AG09319 (cell line): ENCODE measurements around the gene BLID.

Source experiments
- DNase-seq: peaks from one replicate; pipeline ENCODE4 v3.0.0-alpha.2; 2010; ENCODE audit warnings: low read depth; ENCODE audit errors: extremely low read depth
- TF ChIP-seq, protein P1 (sequence below): IDR thresholded peaks from 2 replicates; pipeline ENCODE4 v1.5.1; 2011; ENCODE audit warnings: low read depth, mild to moderate bottlenecking, inconsistent platforms, low read length, moderate library complexity

Gene BLID

DNA sequence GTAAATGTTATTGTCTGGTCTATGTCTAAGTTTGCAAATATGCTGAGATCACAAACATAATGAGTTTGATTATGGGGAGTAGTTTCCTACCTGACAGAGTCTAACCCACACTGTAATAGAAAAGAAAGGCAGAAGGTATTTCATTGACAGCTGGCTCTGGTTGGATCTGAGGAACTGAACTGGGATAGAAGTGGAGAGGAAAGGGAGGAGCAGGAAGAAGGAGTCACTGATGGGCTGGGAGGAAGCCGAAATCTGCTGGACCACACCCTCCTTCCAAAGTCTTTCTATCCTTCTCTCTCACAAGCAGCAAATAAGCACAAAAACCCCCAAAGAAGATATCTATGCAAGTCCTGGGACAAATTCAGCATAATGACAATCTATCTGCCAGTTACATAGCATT is 11.7 kb downstream of the BLID start:
- DNase-seq: no peak
- TF ChIP-seq, protein P1, sequence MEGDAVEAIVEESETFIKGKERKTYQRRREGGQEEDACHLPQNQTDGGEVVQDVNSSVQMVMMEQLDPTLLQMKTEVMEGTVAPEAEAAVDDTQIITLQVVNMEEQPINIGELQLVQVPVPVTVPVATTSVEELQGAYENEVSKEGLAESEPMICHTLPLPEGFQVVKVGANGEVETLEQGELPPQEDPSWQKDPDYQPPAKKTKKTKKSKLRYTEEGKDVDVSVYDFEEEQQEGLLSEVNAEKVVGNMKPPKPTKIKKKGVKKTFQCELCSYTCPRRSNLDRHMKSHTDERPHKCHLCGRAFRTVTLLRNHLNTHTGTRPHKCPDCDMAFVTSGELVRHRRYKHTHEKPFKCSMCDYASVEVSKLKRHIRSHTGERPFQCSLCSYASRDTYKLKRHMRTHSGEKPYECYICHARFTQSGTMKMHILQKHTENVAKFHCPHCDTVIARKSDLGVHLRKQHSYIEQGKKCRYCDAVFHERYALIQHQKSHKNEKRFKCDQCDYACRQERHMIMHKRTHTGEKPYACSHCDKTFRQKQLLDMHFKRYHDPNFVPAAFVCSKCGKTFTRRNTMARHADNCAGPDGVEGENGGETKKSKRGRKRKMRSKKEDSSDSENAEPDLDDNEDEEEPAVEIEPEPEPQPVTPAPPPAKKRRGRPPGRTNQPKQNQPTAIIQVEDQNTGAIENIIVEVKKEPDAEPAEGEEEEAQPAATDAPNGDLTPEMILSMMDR: no peak

DNA sequence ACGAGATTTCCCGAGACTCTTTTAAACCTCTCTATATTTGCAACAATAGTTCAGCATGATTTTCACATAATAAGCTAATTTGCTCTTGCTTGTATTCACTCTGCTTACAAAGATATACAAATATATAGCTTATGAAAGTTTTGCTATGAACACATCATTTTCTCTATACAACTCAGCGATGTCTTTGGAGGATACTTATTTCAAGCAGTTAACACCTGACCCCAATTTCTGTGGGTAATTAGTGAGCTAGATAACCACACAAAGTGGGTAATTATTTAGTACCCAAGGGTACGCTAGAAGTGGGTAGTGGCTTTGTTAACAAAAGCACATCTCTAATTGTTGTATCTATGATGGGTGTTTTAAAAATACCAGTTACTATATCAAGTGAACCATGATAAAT is 12.3 kb downstream of the BLID start:
- no peak for DNase-seq
- TF ChIP-seq, protein P1: no peak

GRCh38 chr11:122103321-122103720 is 12.7 kb downstream of the BLID start:
- no peak for DNase-seq
- TF ChIP-seq, protein P1: no peak

DNA sequence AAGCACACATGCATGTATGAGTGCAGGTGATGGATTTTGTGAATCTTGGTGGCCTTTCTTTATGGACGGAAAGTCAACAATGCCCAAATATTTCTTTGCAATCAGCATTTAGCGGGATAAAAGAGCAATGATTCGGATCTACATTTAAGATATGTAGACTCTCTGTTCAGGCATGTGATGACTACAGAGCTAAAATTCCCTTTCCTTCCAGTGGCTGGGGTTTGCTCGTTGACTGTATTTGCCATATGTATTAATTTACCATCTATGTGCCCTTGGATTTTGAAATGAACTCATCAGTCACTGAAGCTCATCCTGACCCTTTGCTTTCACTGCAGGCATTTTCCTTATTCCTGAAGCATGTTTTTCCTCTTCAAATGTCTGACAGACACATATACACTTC is 13.6 kb downstream of the BLID start:
- TF ChIP-seq, protein P1: no peak; the same call in 1 of the 2 replicates
- no peak for DNase-seq

GRCh38 chr11:122101625-122102291 is 14.3 kb downstream of the BLID start:
- DNase-seq: peak; percentile 80
- TF ChIP-seq, protein P1: peak; percentile 64

GRCh38 chr11:122100756-122101080 is 15.3 kb downstream of the BLID start:
- DNase-seq: no peak
- TF ChIP-seq, protein P1: no peak

DNA sequence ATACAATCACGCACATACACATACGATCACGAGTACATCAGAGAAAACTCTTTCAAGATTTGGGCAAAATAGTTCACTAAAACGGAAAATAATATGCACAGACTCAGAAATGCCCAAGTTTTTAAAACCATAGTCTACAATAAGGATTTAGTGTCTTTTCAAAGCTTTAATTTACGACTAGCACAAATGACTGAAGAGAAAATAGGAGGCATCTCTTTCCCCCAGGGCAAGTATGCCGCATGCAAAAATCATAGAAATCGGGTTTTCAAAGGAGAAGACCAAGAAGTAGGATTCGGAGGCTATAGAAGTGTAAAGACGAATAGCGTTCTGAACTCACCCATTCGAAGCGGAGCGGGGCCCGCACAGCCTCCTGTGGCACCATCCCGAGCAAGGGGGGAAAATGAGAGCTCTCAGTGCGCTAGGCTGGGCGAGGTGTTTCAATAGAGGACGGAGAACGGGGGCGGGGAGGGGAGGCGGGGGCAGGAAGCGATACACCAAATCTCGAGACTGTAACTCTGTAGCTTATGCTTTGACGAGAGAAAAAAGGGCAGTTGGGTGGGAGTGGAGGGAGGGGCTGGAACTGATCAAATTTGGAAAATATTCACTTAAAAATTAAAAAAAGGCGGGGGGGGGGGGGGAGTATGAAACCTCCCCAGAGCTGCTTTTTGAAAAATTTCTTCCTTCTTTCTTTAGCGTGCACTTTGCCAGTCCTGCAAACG is 15.8 kb downstream of the BLID start:
- TF ChIP-seq, protein P1: no peak
- DNase-seq: peak; percentile 75
